ENCODE data around the gene ECHDC1.
A peak's percentile ranks its signal among the peaks of the same experiment; 100 is the strongest.

ECHDC1 gene

GRCh38 chr6:127266892-127267645, 76.3 kb downstream of the ECHDC1 start:
- H3K9ac ChIP-seq (ENCODE audit: low read length): peak overlapping the region; percentile 87
- peak overlapping the region; percentile 85 for H3K4me3 ChIP-seq (ENCODE audit: low read depth, low read length, poor library complexity, severe bottlenecking)
- H3K79me2 ChIP-seq (ENCODE audit: insufficient read depth, low read length): peaks cover 44% of the 10 kb centered on the region
- H3F3A ChIP-seq (ENCODE audit: insufficient read depth, low read length): 0 out of 2 replicates have a peak, but pooled peaks cover 3% of the 10 kb centered on the region
- TF ChIP-seq EZH2 (IDR thresholded peaks at IDR 0.05; ENCODE audit: borderline replicate concordance, low read length): no peak
- peaks cover 25% of the 10 kb centered on the region for H3K4me1 ChIP-seq (ENCODE audit: insufficient read depth, low read length, severe bottlenecking)
- H3K9me3 ChIP-seq (ENCODE audit: low read length): no peaks in the 10 kb centered on the region
- H4K20me1 ChIP-seq (ENCODE audit: insufficient read depth, low read length): no peaks in the 10 kb centered on the region
- H3K4me2 ChIP-seq (ENCODE audit: low read length): peak overlapping the region; percentile 82
- H3K36me3 ChIP-seq (ENCODE audit: insufficient read depth, low read length): no peaks in the 10 kb centered on the region
- peak overlapping the region; percentile 92 for H3K27ac ChIP-seq (ENCODE audit: low read depth, low read length, poor library complexity, severe bottlenecking)
- H2AFZ ChIP-seq (ENCODE audit: low read length): no peak overlapping the region
- no peaks in the 10 kb centered on the region for H3K27me3 ChIP-seq (ENCODE audit: insufficient read depth, low read length)
- no peaks in the 10 kb centered on the region for H3K9me2 ChIP-seq (ENCODE audit: low read depth, low read length)

GRCh38 chr6:127266178-127266891, 77.1 kb downstream of the ECHDC1 start, which contains the start of gene RNF146:
Gene RNF146, plus strand, starts transcription at chr6:127266864. Its CDS starts 13,475 bp downstream, at chr6:127280339.
- Histone ChIP-seq H2AFZ (ENCODE audit: low read length) (peak within 1 kb of the TSS; percentile 90), H3F3A (ENCODE audit: insufficient read depth, low read length) (0 out of 2 replicates have a peak, but pooled peaks cover 3% of the 10 kb centered on the region), H3K27ac (ENCODE audit: low read depth, low read length, poor library complexity, severe bottlenecking) (peak within 1 kb of the TSS; percentile 92), H3K9me2 (ENCODE audit: low read depth, low read length) (no peaks in the 10 kb centered on the region), H3K4me2 (ENCODE audit: low read length) (peak within 1 kb of the TSS; percentile 82), H3K9me3 (ENCODE audit: low read length) (no peaks in the 10 kb centered on the region), H3K9ac (ENCODE audit: low read length) (peak within 1 kb of the TSS; percentile 87), H3K4me1 (ENCODE audit: insufficient read depth, low read length, severe bottlenecking) (peaks cover 25% of the 10 kb centered on the region), H3K27me3 (ENCODE audit: insufficient read depth, low read length) (no peaks in the 10 kb centered on the region), H3K4me3 (ENCODE audit: low read depth, low read length, poor library complexity, severe bottlenecking) (peak within 1 kb of the TSS; percentile 85), H3K36me3 (ENCODE audit: insufficient read depth, low read length) (no peaks in the 10 kb centered on the region), H3K79me2 (ENCODE audit: insufficient read depth, low read length) (peaks cover 38% of the 10 kb centered on the region), H4K20me1 (ENCODE audit: insufficient read depth, low read length) (no peaks in the 10 kb centered on the region)
- TF ChIP-seq EZH2 (IDR thresholded peaks at IDR 0.05; ENCODE audit: borderline replicate concordance, low read length) (no peak), CTCF (IDR thresholded peaks at IDR 0.05; ENCODE audit: low read length) (peak; percentile 93)

DNA sequence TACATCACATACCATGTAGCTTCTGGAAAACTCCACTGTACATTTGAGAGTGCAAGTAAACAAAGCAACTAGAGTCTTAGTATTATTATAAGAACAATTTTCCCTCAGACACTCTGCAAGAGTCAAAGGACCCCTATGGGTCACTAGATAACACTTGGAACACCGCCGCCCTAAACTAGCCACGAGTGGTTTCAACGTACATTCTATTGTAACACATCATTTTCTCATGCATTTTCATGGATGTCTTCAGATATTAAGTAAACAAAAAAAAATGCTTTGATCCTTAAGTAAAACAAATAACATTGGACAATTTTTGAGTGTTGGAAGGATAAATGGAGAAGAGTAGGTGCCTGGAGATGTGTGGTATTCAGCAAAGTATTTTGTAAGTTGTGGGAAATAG, 79.9 kb downstream of the ECHDC1 start:
- no peaks in the 10 kb centered on the region for H3K9me2 ChIP-seq (ENCODE audit: low read depth, low read length)
- H4K20me1 ChIP-seq (ENCODE audit: insufficient read depth, low read length): no peaks in the 10 kb centered on the region
- no peak overlapping the region for H2AFZ ChIP-seq (ENCODE audit: low read length)
- H3K27ac ChIP-seq (ENCODE audit: low read depth, low read length, poor library complexity, severe bottlenecking): no peak overlapping the region
- no peaks in the 10 kb centered on the region for H3K36me3 ChIP-seq (ENCODE audit: insufficient read depth, low read length)
- H3K79me2 ChIP-seq (ENCODE audit: insufficient read depth, low read length): peaks cover 11% of the 10 kb centered on the region
- no peak overlapping the region for H3K9ac ChIP-seq (ENCODE audit: low read length)
- H3K4me2 ChIP-seq (ENCODE audit: low read length): no peak overlapping the region
- peaks cover 13% of the 10 kb centered on the region for H3K4me1 ChIP-seq (ENCODE audit: insufficient read depth, low read length, severe bottlenecking)
- H3K4me3 ChIP-seq (ENCODE audit: low read depth, low read length, poor library complexity, severe bottlenecking): no peak overlapping the region
- TF ChIP-seq CTCF (IDR thresholded peaks at IDR 0.05; ENCODE audit: low read length) (no peak), EZH2 (IDR thresholded peaks at IDR 0.05; ENCODE audit: borderline replicate concordance, low read length) (no peak)
- H3K9me3 ChIP-seq (ENCODE audit: low read length): no peaks in the 10 kb centered on the region
- no peaks in the 10 kb centered on the region for H3K27me3 ChIP-seq (ENCODE audit: insufficient read depth, low read length)
- H3F3A ChIP-seq (ENCODE audit: insufficient read depth, low read length): 0 out of 2 replicates have a peak, but pooled peaks cover 3% of the 10 kb centered on the region

Data from OCI-LY1 (cell line).